Measurements from ENCODE around the gene FSHB.

- TF ChIP-seq POLR2AphosphoS5 (IDR thresholded peaks at IDR 0.05) (no peak), CTCF (IDR thresholded peaks at IDR 0.05) (no peak), POLR2A (IDR thresholded peaks at IDR 0.05) (no peak), EP300 (IDR thresholded peaks at IDR 0.05) (no peak)
Measured at GRCh38 chr11:30255637-30256036, 24.8 kb downstream of the FSHB start.
